Mucosa of descending colon (tissue), 3 donors: ENCODE measurements around the gene AKAP6. TPM values are rescaled to one million over a fixed set of nuclear protein-coding genes. Genes with fewer than 3 reads are reported as not detected.

ENCODE experiments used
- ATAC-seq: fragments of 200-7000 bp; cut with Tn5 transposase; one replicate; pipeline ENCODE4 v1.9.1; 2020; ENCODE audit warnings: mild to moderate bottlenecking, moderate library complexity
- DNase-seq, 3 donors: peaks; one replicate each; pipeline ENCODE4 v3.0.0-alpha.2; 2020
- H3K36me3 ChIP-seq: fragments of 200-600 bp; one replicate; pipeline ENCODE4 v1.8.0; 2021; ENCODE audit warnings: low read depth, mild to moderate bottlenecking
- H3K4me1 ChIP-seq: fragments of 200-600 bp; one replicate; pipeline ENCODE4 v1.8.0; 2021; ENCODE audit warnings: low read depth, mild to moderate bottlenecking
- H3K4me3 ChIP-seq: fragments of 200-600 bp; one replicate; pipeline ENCODE4 v1.8.0; 2021; ENCODE audit warnings: mild to moderate bottlenecking
- H3K9me3 ChIP-seq: fragments of 200-600 bp; one replicate; pipeline ENCODE4 v1.8.0; 2021; ENCODE audit warnings: mild to moderate bottlenecking
- CTCF ChIP-seq: fragments of 200-600 bp; IDR thresholded peaks from one replicate; pipeline ENCODE4 v1.8.0; 2022; ENCODE audit warnings: antibody characterized with exemption, mild to moderate bottlenecking
- intact Hi-C, 2 donors: fragments of 100-400 bp; cut with DNase I in 1 of 2; cut with micrococcal nuclease in 1 of 2; formaldehyde crosslinking; loops; one replicate each; pipeline versions ENCODE4 v1.11.0 to v1.11.1; 2022; cut with DNase I, micrococcal nuclease
- total RNA-seq, 3 donors: library from RNA; stranded (reverse); fragmentation: NEBNext Ultra II Directional in 2 of 3; extraction: Animal tissue kit (Norgen Biotek cat#: 25700) in 2 of 3; gene quantifications; one replicate each; pipeline versions ENCODE4 v1.2.1 to v1.2.4, GENCODE V29; 2021 to 2023
- donor health status: DM: no; HTN: no; CAD: no; lungs with moderate emphysema.
- donor health status: DM: no; HTN: no; CAD: no.
- donor health status: DM: no; HTN: yes; CAD: no.

AKAP6 gene
- total RNA-seq, 3 donors from 2014 or later: 4.2 to 30.8 (median 5.4) TPM

- DNase-seq (no peak), ATAC-seq (no peak)
- no peaks in the 10 kb centered on the region for H3K36me3 ChIP-seq
- H3K9me3 ChIP-seq: no peaks in the 10 kb centered on the region
- TF ChIP-seq CTCF: no peak
- H3K4me3 ChIP-seq: no peak overlapping the region
- H3K4me1 ChIP-seq: peaks cover 7% of the 10 kb centered on the region
- intact Hi-C loops: no loop called here
Measured at GRCh38 chr14:32342847-32343194, 13.7 kb downstream of the AKAP6 start.

GRCh38 chr14:32343926-32344430, 14.9 kb downstream of the AKAP6 start:
- H3K4me1 ChIP-seq: peaks cover 7% of the 10 kb centered on the region
- no peak overlapping the region for H3K4me3 ChIP-seq
- H3K9me3 ChIP-seq: no peaks in the 10 kb centered on the region
- intact Hi-C loops: no loop called here
- H3K36me3 ChIP-seq: no peaks in the 10 kb centered on the region
- ATAC-seq (no peak), DNase-seq (no peak)
- no peak for TF ChIP-seq CTCF

- Histone ChIP-seq H3K4me3 (no peak overlapping the region), H3K9me3 (no peaks in the 10 kb centered on the region), H3K4me1 (peaks cover 7% of the 10 kb centered on the region), H3K36me3 (no peaks in the 10 kb centered on the region)
- intact Hi-C loops: no loop called here
- ATAC-seq: peak; percentile 87
- TF ChIP-seq CTCF: no peak
- peak in 1 of 3 donors; percentile 16 for DNase-seq
Measured at GRCh38 chr14:32345311-32345791, 16.3 kb downstream of the AKAP6 start.

GRCh38 chr14:32349322-32349721, 20.2 kb downstream of the AKAP6 start:
- intact Hi-C loops: no loop called here
- H3K4me3 ChIP-seq: no peak overlapping the region
- H3K36me3 ChIP-seq: no peaks in the 10 kb centered on the region
- H3K4me1 ChIP-seq: peaks cover 7% of the 10 kb centered on the region
- no peaks in the 10 kb centered on the region for H3K9me3 ChIP-seq
- no peak for TF ChIP-seq CTCF
- ATAC-seq (no peak), DNase-seq (no peak)

GRCh38 chr14:32350020-32350419, 20.9 kb downstream of the AKAP6 start:
- peaks cover 7% of the 10 kb centered on the region for H3K4me1 ChIP-seq
- intact Hi-C loops: no loop called here
- no peaks in the 10 kb centered on the region for H3K9me3 ChIP-seq
- TF ChIP-seq CTCF: no peak
- ATAC-seq (no peak), DNase-seq (no peak)
- no peaks in the 10 kb centered on the region for H3K36me3 ChIP-seq
- H3K4me3 ChIP-seq: no peak overlapping the region

GRCh38 chr14:32352631-32353030, 23.5 kb downstream of the AKAP6 start:
- Histone ChIP-seq H3K4me3 (no peak overlapping the region), H3K4me1 (no peaks in the 10 kb centered on the region), H3K36me3 (no peaks in the 10 kb centered on the region), H3K9me3 (no peaks in the 10 kb centered on the region)
- intact Hi-C loops: no loop called here
- TF ChIP-seq CTCF: no peak
- ATAC-seq (no peak), DNase-seq (no peak)
